Measurements from ENCODE around the gene STBD1. TPM values are rescaled to one million over a fixed set of nuclear protein-coding genes. Genes with fewer than 3 reads are reported as not detected.

The STBD1 gene
- polyA plus RNA-seq, 1 of the 3 experiments (the other 2 are of a cell fraction), result 1.6 TPM

DNA sequence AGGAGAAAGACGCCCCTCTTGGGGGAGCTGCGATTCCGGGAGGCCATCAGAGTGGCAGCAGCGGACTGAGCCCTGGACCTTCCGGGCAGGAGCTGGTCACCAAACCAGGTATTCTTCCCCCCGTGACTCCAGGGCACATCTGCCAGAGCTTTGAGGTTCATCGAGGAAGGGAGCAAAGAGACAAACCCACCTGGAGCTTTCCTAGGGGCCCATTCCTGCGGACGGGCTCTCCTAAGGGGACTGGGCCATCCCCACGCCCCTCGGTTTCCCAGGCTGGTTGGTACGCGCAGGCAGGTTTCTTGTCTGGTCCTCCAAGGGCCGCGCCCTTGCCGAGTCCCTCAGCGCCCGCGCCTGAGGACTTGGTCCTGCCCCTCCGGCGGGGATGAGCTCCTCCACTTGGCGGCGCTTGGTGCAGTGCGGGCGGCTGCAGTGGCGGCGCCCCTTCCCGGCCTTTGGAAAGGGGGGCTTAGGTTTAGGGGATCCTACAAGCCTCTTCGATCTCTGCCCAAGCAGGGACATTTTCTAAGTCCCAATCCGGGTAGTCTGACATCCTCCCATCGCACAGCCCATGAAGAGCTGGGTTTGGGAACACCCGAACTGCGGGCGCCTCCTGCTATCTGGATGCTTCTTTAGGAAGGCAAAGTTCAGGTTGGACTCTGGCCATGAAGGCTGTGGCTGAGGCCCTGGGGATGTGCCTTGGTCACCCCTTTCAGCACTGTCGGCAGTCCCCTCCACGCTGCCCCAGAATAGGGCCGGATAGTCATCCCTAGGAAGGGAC lies 538 bp downstream of the STBD1 start:
- POLR2A ChIA-PET, result interaction anchor here (0.6 to 2.0 kb wide), 7 partner anchors 51 to 175 kb away, joined by 3 to 13 read pairs (median 6); partner anchors contain the start of genes FAM47E and SCARB2

DNA sequence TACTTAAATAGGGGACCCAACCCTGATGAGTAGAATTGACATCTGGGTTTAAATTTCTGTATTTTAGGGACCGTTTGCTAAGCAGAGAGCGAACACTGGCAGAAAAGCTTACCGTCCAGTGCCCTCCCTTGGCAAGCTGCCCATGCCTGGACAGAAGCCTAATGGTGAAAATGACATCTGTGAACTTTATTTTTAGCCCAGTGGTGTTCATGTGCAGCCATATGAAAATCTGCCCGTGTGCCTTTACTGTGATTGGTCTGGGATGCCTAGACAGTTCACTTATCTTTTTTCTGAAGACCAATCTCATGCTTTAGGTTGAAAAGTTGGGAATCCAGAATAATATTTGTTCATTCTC lies 1.1 kb downstream of the STBD1 start:
- Histone ChIP-seq H3K9ac (peak overlapping the region; percentile 85), H2AFZ (ENCODE audit: low read depth) (peak overlapping the region; percentile 93; the same call in 1 of the 2 replicates), H4K20me1 (ENCODE audit: insufficient read depth) (no peaks in the 10 kb centered on the region), H3K9me2 (no peaks in the 10 kb centered on the region), H3K79me2 (ENCODE audit: insufficient read depth) (peaks cover 30% of the 10 kb centered on the region; the same call in 1 of the 2 replicates), H3K27ac (ENCODE audit: low read depth in 2 of 2, low read length in 1 of 2) (peak overlapping the region in 1 of 2 experiments; percentile 92; a peak in 2 of 4 replicates), H3K27me3 (ENCODE audit: insufficient read depth) (no peaks in the 10 kb centered on the region), H3K4me3 (ENCODE audit: low read depth in 2 of 2, low read length in 1 of 2) (peak overlapping the region; percentile 92), H3K4me2 (peak overlapping the region; percentile 94), H3F3A (replicated peaks; ENCODE audit: insufficient read depth) (peaks cover 9% of the 10 kb centered on the region), H3K9me3 (no peaks in the 10 kb centered on the region), H3K4me1 (ENCODE audit: control insufficient read depth in 1 of 2, insufficient read depth in 2 of 2, low read depth in 1 of 2, low read length in 1 of 2) (peaks cover 0 to 38% of the 10 kb centered on the region in 2 experiments; a peak in 2 of 4 replicates), H3K36me3 (replicated peaks in 1 of 2; ENCODE audit: control insufficient read depth in 1 of 2, insufficient read depth in 2 of 2, low read length in 1 of 2) (peaks cover 10 to 16% of the 10 kb centered on the region in 2 experiments)
- ChIA-PET POLR2A (interaction anchor here (1.2 to 1.6 kb wide), 3 partner anchors 56 to 109 kb away, joined by 6 to 8 read pairs (median 8); partner anchors contain the start of genes FAM47E and SCARB2), CTCF (interaction anchor here (0.9 to 5.4 kb wide), 18 partner anchors 11 to 128 kb away, joined by 3 to 55 read pairs (median 6); partner anchors contain the start of genes CCDC158 and FAM47E)
- peak; percentile 68 for DNase-seq
- TF ChIP-seq, protein P1, sequence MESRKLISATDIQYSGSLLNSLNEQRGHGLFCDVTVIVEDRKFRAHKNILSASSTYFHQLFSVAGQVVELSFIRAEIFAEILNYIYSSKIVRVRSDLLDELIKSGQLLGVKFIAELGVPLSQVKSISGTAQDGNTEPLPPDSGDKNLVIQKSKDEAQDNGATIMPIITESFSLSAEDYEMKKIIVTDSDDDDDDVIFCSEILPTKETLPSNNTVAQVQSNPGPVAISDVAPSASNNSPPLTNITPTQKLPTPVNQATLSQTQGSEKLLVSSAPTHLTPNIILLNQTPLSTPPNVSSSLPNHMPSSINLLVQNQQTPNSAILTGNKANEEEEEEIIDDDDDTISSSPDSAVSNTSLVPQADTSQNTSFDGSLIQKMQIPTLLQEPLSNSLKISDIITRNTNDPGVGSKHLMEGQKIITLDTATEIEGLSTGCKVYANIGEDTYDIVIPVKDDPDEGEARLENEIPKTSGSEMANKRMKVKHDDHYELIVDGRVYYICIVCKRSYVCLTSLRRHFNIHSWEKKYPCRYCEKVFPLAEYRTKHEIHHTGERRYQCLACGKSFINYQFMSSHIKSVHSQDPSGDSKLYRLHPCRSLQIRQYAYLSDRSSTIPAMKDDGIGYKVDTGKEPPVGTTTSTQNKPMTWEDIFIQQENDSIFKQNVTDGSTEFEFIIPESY (IDR thresholded peaks at IDR 0.05; ENCODE audit: borderline replicate concordance, low read depth), result no peak
- TF ChIP-seq CHD2 (IDR thresholded peaks at IDR 0.05; ENCODE audit: low read length, partially characterized antibody), result peak; percentile 32
- TF ChIP-seq RCOR1 (IDR thresholded peaks at IDR 0.05; ENCODE audit: low read length), result 0 out of 2 replicates have a peak, but pooled peaks have one; percentile 54
- TF ChIP-seq POLR2AphosphoS5 (IDR thresholded peaks at IDR 0.05; ENCODE audit: low read depth, low read length), result no peak
- no peak for TF ChIP-seq MEF2A (IDR thresholded peaks at IDR 0.05; ENCODE audit: borderline replicate concordance, low read depth)
- TF ChIP-seq, protein P2, sequence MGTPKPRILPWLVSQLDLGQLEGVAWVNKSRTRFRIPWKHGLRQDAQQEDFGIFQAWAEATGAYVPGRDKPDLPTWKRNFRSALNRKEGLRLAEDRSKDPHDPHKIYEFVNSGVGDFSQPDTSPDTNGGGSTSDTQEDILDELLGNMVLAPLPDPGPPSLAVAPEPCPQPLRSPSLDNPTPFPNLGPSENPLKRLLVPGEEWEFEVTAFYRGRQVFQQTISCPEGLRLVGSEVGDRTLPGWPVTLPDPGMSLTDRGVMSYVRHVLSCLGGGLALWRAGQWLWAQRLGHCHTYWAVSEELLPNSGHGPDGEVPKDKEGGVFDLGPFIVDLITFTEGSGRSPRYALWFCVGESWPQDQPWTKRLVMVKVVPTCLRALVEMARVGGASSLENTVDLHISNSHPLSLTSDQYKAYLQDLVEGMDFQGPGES (IDR thresholded peaks at IDR 0.05; ENCODE audit: low read depth, low read length), result no peak
- TF ChIP-seq EP300 (IDR thresholded peaks at IDR 0.05; ENCODE audit: borderline replicate concordance in 1 of 2, low read depth in 1 of 2, low read length in 1 of 2), result peak in 1 of 2 experiments; percentile 51; a peak in 1 of 4 replicates
- TF ChIP-seq MXI1 (IDR thresholded peaks at IDR 0.05; ENCODE audit: low read depth, low read length), result 0 out of 2 replicates have a peak, but pooled peaks have one; percentile 44
- 13% methylated on average over 4 of the region's 4 CpGs for WGBS (ENCODE audit: low lambda C conversion rate)

More for the DNA sequence above, 538 bp downstream of the STBD1 start:
- Histone ChIP-seq H4K20me1 (ENCODE audit: insufficient read depth) (no peaks in the 10 kb centered on the region), H2AFZ (ENCODE audit: low read depth) (peak overlapping the region; percentile 93; the same call in 1 of the 2 replicates), H3K27ac (ENCODE audit: low read depth in 2 of 2, low read length in 1 of 2) (peak overlapping the region; percentile 83 to 92), H3K36me3 (replicated peaks in 1 of 2; ENCODE audit: control insufficient read depth in 1 of 2, insufficient read depth in 2 of 2, low read length in 1 of 2) (peaks cover 10 to 16% of the 10 kb centered on the region in 2 experiments), H3K9me2 (no peaks in the 10 kb centered on the region), H3K9me3 (no peaks in the 10 kb centered on the region), H3K4me1 (ENCODE audit: control insufficient read depth in 1 of 2, insufficient read depth in 2 of 2, low read depth in 1 of 2, low read length in 1 of 2) (peaks cover 3 to 37% of the 10 kb centered on the region in 2 experiments; a peak in 2 of 4 replicates), H3F3A (replicated peaks; ENCODE audit: insufficient read depth) (peaks cover 9% of the 10 kb centered on the region), H3K4me2 (peak overlapping the region; percentile 94), H3K27me3 (ENCODE audit: insufficient read depth) (no peaks in the 10 kb centered on the region), H3K4me3 (ENCODE audit: low read depth in 2 of 2, low read length in 1 of 2) (peak overlapping the region; percentile 92), H3K9ac (peak overlapping the region; percentile 85), H3K79me2 (ENCODE audit: insufficient read depth) (peaks cover 30% of the 10 kb centered on the region; the same call in 1 of the 2 replicates)
- 4% methylated on average over 24 of the region's 37 CpGs for WGBS (ENCODE audit: low lambda C conversion rate)
- TF ChIP-seq SMC3 (IDR thresholded peaks at IDR 0.05; ENCODE audit: low read depth, low read length) (0 out of 2 replicates have a peak, but pooled peaks have one; percentile 16), YY1 (IDR thresholded peaks at IDR 0.05; ENCODE audit: low read depth) (no peak), RAD21 (IDR thresholded peaks at IDR 0.05; ENCODE audit: low read length) (peak; percentile 19; the same call in 1 of the 2 replicates), MXI1 (IDR thresholded peaks at IDR 0.05; ENCODE audit: low read depth, low read length) (0 out of 2 replicates have a peak, but pooled peaks have one; percentile 19), TAF1 (IDR thresholded peaks at IDR 0.05; ENCODE audit: borderline replicate concordance, low read depth, low read length) (no peak)
- TF ChIP-seq, protein P3, sequence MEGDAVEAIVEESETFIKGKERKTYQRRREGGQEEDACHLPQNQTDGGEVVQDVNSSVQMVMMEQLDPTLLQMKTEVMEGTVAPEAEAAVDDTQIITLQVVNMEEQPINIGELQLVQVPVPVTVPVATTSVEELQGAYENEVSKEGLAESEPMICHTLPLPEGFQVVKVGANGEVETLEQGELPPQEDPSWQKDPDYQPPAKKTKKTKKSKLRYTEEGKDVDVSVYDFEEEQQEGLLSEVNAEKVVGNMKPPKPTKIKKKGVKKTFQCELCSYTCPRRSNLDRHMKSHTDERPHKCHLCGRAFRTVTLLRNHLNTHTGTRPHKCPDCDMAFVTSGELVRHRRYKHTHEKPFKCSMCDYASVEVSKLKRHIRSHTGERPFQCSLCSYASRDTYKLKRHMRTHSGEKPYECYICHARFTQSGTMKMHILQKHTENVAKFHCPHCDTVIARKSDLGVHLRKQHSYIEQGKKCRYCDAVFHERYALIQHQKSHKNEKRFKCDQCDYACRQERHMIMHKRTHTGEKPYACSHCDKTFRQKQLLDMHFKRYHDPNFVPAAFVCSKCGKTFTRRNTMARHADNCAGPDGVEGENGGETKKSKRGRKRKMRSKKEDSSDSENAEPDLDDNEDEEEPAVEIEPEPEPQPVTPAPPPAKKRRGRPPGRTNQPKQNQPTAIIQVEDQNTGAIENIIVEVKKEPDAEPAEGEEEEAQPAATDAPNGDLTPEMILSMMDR (IDR thresholded peaks at IDR 0.05), result peak; percentile 62
- CTCF ChIA-PET, result interaction anchor here (0.9 to 5.4 kb wide), 22 partner anchors 10 to 451 kb away, joined by 3 to 55 read pairs (median 4); partner anchors contain the start of genes CCDC158 and FAM47E
- peak; percentile 77 for DNase-seq
